GM12891 (cell line): ENCODE results near the gene RET.
A peak's percentile ranks its signal among the peaks of the same experiment; 100 is the strongest.

Experiments used
- DNase-seq: peaks from one replicate; pipeline ENCODE4 v3.0.0; 2011; ENCODE audit warnings: low spot score; ENCODE audit not compliant: insufficient read length
- FAIRE-seq: peaks from 2 replicates; lab custom pipeline; 2011; peaks lifted over from hg19 to GRCh38; lab: Jason Lieb, UNC
- PAX5 ChIP-seq: IDR thresholded peaks from 2 replicates; pipeline ENCODE4 v1.6.1; 2011; ENCODE audit warnings: low read length, moderate library complexity, mild to moderate bottlenecking; ENCODE audit not compliant: insufficient read depth, severe bottlenecking
- POLR2A ChIP-seq: IDR thresholded peaks from 2 replicates; pipeline ENCODE4 v1.6.1; 2011; ENCODE audit warnings: low read depth, low read length, control low read depth
- POLR2AphosphoS5 ChIP-seq: IDR thresholded peaks from 2 replicates; pipeline ENCODE4 v1.6.1; 2011; ENCODE audit warnings: low read depth, low read length, control low read depth
- POU2F2 ChIP-seq: IDR thresholded peaks from 2 replicates; pipeline ENCODE4 v1.6.1; 2011; ENCODE audit warnings: low read depth, mild to moderate bottlenecking, control low read depth, low read length, moderate library complexity
- SPI1 ChIP-seq: IDR thresholded peaks from 2 replicates; pipeline ENCODE4 v1.6.1; 2011; ENCODE audit warnings: low read depth, low read length, control low read depth
- TAF1 ChIP-seq: IDR thresholded peaks from 2 replicates; pipeline ENCODE4 v1.6.1; 2011; ENCODE audit warnings: low read depth, low read length, control low read depth

The RET gene

DNA sequence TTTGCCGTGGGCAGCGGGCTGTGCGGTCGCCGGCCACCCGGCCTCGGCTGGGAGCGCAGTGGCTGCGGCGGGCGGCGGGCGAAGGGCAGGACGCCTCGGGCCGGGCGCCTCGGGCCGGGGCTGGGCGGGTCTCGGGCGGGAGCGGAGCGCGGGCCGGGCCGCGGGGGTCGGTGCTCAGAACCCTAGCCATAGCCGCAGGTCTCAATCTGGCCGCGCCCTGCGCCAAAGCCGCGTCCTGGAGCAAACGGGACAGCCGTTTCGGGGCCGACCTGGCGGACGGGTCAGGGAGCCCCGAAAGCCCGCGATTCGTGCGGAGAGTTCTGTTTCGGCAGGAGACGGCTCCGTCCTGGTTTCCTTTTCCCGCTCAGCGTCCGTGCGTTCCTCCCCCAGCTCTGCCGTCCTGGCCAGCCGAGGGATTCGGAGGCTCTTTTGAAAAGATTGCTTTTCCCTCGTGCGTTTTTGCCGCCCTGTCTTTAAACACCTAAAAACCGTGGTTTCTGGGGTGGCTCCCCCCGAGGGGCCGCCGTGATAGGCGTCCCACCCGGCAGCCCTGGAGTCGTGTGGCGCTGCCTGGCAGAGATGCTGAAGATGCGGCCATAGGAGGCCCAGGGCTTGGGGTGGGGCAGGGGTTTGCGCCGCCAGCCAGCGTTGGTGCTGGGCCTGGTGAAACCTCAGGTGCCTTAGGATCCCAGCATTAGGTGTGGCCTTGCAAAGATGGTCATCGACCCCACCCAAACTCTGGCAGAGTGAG, 727 bp downstream of the RET start:
- DNase-seq (no peak), FAIRE-seq (no peak)
- TF ChIP-seq TAF1: no peak

- DNase-seq (no peak), FAIRE-seq (no peak)
- TF ChIP-seq POLR2AphosphoS5: no peak
- no peak for TF ChIP-seq POU2F2
- TF ChIP-seq TAF1: no peak
- no peak for TF ChIP-seq POLR2A
- no peak for TF ChIP-seq SPI1
- TF ChIP-seq PAX5: no peak
Measured at GRCh38 chr10:43078175-43078985, 1.5 kb downstream of the RET start.

DNA sequence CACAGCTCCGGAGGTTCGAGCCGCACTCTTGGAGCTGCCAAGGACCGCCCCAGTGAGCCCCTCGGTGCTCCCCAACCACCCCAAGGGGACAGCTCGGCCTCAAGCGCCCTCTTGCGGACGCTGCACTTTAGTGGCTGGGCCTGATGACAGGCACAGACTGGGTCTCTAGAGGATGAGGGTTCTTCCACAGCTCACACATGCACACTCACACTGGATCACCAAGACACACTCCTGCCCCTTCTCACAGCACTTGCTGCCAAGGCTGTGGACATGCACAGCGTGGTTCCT, 2.1 kb downstream of the RET start:
- no peak for TF ChIP-seq SPI1
- no peak for TF ChIP-seq POLR2A
- FAIRE-seq: no peak
- peak; percentile 64 for DNase-seq

GRCh38 chr10:43079856-43080255, 3.0 kb downstream of the RET start:
- TF ChIP-seq PAX5 (no peak), POU2F2 (no peak), POLR2A (no peak), SPI1 (no peak), TAF1 (no peak), POLR2AphosphoS5 (no peak)
- DNase-seq (no peak), FAIRE-seq (no peak)

GRCh38 chr10:43082087-43082486, 5.2 kb downstream of the RET start:
- DNase-seq: no peak
- FAIRE-seq: no peak
- TF ChIP-seq POLR2AphosphoS5: no peak
- TF ChIP-seq TAF1: no peak
- TF ChIP-seq PAX5: no peak
- no peak for TF ChIP-seq POLR2A
- no peak for TF ChIP-seq SPI1
- TF ChIP-seq POU2F2: no peak

DNA sequence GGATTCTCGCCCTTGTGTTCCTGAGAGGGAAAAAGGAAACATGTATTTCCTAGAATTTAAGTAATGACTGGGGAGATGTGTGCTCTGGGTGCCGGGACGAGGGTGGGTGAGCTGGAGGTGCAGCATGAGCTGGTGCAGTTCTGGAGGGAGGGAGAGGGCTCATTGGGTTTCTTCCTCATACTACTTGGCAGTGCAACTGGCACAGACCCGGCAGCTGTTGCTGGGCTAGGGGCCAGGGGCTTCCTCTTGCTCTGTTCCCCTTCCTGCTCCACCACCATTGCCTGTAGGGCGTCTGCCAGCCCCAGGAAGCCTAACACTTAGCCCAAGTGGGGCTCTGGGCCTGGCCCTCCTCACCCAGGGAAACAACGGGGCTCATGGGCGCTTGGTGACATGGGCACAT, 5.9 kb downstream of the RET start:
- DNase-seq (no peak), FAIRE-seq (no peak)
- no peak for TF ChIP-seq SPI1
- no peak for TF ChIP-seq TAF1

DNA sequence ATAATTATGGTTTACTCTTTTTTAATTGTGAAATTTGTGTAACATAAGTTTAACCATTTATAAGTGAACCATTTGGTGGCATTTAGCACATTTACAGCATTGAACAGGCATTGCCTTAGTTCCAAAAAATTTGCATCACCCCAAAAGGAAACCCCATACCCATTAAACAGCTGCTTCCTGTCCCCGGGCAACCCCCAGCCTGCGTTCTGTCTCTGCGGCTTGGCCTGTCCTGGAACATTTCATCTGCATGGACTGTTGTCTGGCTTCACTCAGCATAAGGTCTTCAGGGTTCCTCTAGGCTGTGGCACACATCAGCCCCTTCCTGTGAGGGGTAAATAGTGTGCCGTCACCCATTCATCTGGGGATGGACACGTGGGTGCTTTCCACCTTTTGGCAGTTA, 6.9 kb downstream of the RET start:
- FAIRE-seq (no peak), DNase-seq (no peak)
- TF ChIP-seq PAX5: no peak
- no peak for TF ChIP-seq SPI1
- no peak for TF ChIP-seq POLR2AphosphoS5
- TF ChIP-seq POU2F2: no peak
- TF ChIP-seq POLR2A: no peak
- TF ChIP-seq TAF1: no peak

- FAIRE-seq (no peak), DNase-seq (no peak)
Measured at GRCh38 chr10:43084812-43085211, 7.9 kb downstream of the RET start.

GRCh38 chr10:43086321-43086942, 9.6 kb downstream of the RET start:
- no peak for FAIRE-seq
- no peak for DNase-seq
- TF ChIP-seq SPI1 (no peak), PAX5 (no peak), POLR2A (no peak), POU2F2 (no peak), POLR2AphosphoS5 (no peak), TAF1 (no peak)

More at GRCh38 chr10:43084812-43085211, 7.9 kb downstream of the RET start:
- TF ChIP-seq POLR2A (no peak), POU2F2 (no peak), POLR2AphosphoS5 (no peak)

DNA sequence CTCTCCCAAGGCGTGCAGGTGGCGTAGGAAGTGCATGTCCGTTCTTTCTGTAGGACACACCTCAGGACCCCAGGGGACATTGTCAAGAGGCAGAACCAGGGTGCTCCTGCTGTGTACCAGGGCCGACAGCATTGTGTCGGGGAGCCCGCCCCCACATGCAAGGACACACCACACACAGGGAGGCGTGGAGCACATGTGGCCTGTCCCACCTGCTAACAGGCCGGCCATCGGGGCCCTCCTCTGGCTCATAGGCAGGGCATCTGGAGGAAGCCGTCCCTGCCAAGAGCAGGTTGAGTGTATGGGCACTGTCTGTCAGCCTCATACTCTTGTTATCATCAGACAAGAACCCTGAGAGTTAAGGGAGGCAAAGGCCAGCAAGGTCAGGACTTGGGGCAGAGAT, 12.7 kb downstream of the RET start:
- FAIRE-seq (no peak), DNase-seq (no peak)

More for the DNA sequence above, 12.7 kb downstream of the RET start:
- no peak for TF ChIP-seq POLR2A
- TF ChIP-seq POU2F2: no peak
- no peak for TF ChIP-seq POLR2AphosphoS5
- TF ChIP-seq SPI1: no peak
- TF ChIP-seq TAF1: no peak
